Measurements from ENCODE around the gene HINFP. TPM values are rescaled to one million over a fixed set of nuclear protein-coding genes. Genes with fewer than 3 reads are reported as not detected.

Gene HINFP
- total RNA-seq, 3 donors from 2014 or later: 37.2 to 58.1 (median 42.2) TPM

- TF ChIP-seq, protein P1, sequence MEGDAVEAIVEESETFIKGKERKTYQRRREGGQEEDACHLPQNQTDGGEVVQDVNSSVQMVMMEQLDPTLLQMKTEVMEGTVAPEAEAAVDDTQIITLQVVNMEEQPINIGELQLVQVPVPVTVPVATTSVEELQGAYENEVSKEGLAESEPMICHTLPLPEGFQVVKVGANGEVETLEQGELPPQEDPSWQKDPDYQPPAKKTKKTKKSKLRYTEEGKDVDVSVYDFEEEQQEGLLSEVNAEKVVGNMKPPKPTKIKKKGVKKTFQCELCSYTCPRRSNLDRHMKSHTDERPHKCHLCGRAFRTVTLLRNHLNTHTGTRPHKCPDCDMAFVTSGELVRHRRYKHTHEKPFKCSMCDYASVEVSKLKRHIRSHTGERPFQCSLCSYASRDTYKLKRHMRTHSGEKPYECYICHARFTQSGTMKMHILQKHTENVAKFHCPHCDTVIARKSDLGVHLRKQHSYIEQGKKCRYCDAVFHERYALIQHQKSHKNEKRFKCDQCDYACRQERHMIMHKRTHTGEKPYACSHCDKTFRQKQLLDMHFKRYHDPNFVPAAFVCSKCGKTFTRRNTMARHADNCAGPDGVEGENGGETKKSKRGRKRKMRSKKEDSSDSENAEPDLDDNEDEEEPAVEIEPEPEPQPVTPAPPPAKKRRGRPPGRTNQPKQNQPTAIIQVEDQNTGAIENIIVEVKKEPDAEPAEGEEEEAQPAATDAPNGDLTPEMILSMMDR (IDR thresholded peaks at IDR 0.05): no peak
- H3K4me3 ChIP-seq: no peak overlapping the region
- H3K36me3 ChIP-seq (ENCODE audit: low read depth): no peaks in the 10 kb centered on the region
- ATAC-seq (no peak), DNase-seq (no peak)
- intact Hi-C loops (cut with DNase I, micrococcal nuclease): no loop called here
- H3K9me3 ChIP-seq: no peaks in the 10 kb centered on the region
- peaks cover 6% of the 10 kb centered on the region for H3K4me1 ChIP-seq (ENCODE audit: low read depth)
Observed at GRCh38 chr11:119114351-119114750, 7.0 kb upstream of the HINFP start.

DNA sequence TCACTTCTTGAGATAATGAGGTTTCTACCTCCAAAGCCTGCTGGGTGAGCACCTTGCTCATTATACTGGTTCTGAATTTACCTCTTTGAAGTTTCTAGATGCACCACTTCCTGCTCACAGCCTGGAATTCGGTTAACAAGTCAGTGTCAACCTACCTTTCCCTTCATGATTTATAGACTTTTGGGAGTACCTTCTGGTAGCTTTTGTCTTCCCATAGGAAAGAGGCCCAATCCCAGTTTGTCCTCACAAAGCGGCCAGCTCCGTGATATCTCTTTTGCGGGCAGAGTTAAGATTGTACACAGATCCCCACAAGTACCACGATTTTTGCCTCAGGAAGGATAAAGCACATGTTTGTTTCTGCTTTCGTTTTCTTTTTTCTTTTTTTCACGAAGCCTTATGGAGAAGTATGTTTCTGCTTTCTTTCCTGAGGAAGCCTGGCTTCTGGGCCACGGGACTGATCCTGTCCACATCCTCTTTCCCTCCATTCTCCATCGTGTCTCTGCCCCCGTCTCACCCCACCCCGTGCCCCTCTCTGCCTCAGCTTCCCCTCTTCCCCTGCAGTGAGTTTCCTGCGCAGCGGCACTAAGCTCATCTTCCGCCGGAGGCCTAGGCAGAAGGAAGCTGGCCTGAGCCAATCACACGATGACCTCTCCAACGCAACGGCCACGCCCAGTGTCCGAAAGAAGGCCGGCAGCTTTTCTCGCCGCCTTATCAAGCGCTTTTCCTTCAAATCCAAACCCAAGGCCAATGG is 5.7 kb upstream of the HINFP start:
- TF ChIP-seq, protein P1 (IDR thresholded peaks at IDR 0.05): no peak
- ATAC-seq (peak; percentile 28), DNase-seq (peak; percentile 31 to 58 (median 44))
- no peak overlapping the region for H3K4me3 ChIP-seq
- intact Hi-C loops (cut with DNase I, micrococcal nuclease): no loop called here
- no peaks in the 10 kb centered on the region for H3K4me1 ChIP-seq (ENCODE audit: low read depth)
- no peaks in the 10 kb centered on the region for H3K36me3 ChIP-seq (ENCODE audit: low read depth)
- no peaks in the 10 kb centered on the region for H3K9me3 ChIP-seq

GRCh38 chr11:119116235-119116594 is 5.2 kb upstream of the HINFP start:
- Histone ChIP-seq H3K9me3 (no peaks in the 10 kb centered on the region), H3K36me3 (ENCODE audit: low read depth) (no peaks in the 10 kb centered on the region), H3K4me3 (no peak overlapping the region), H3K4me1 (ENCODE audit: low read depth) (no peaks in the 10 kb centered on the region)
- intact Hi-C loops (cut with DNase I, micrococcal nuclease): no loop called here
- ATAC-seq (no peak), DNase-seq (peak in 1 of 3 donors; percentile 54)
- TF ChIP-seq, protein P1 (IDR thresholded peaks at IDR 0.05): no peak

- Histone ChIP-seq H3K9me3 (no peaks in the 10 kb centered on the region), H3K36me3 (ENCODE audit: low read depth) (no peaks in the 10 kb centered on the region), H3K4me1 (ENCODE audit: low read depth) (no peaks in the 10 kb centered on the region), H3K4me3 (no peak overlapping the region)
- DNase-seq (no peak), ATAC-seq (no peak)
- TF ChIP-seq, protein P1 (IDR thresholded peaks at IDR 0.05): no peak
- intact Hi-C loops (cut with DNase I, micrococcal nuclease): no loop called here
Observed at GRCh38 chr11:119116601-119117000, 4.8 kb upstream of the HINFP start.

GRCh38 chr11:119117004-119117706 is 4.2 kb upstream of the HINFP start:
- peaks cover 1% of the 10 kb centered on the region for H3K4me1 ChIP-seq (ENCODE audit: low read depth)
- TF ChIP-seq, protein P1 (IDR thresholded peaks at IDR 0.05): no peak
- no peaks in the 10 kb centered on the region for H3K9me3 ChIP-seq
- ATAC-seq (no peak), DNase-seq (no peak)
- H3K4me3 ChIP-seq: no peak overlapping the region
- intact Hi-C loops (cut with DNase I, micrococcal nuclease): no loop called here
- no peaks in the 10 kb centered on the region for H3K36me3 ChIP-seq (ENCODE audit: low read depth)

All from mucosa of descending colon (tissue), 3 donors.